Neural crest cell (in vitro differentiated cells): Measurements from ENCODE around the gene PPP1R26. TPM values are rescaled to one million over a fixed set of nuclear protein-coding genes. Genes with fewer than 3 reads are reported as not detected.
A peak's percentile ranks its signal among the peaks of the same experiment; 100 is the strongest.

Experiments used
- DNase-seq: peaks from one replicate; pipeline ENCODE4 v3.0.0; 2021; ENCODE audit warnings: low read depth, mixed read lengths, low spot score
- H3K27ac Mint-ChIP-seq: one replicate; pipeline ENCODE4 v1.8.0; 2021; ENCODE audit warnings: mild to moderate bottlenecking, mixed read lengths; ENCODE audit not compliant: unreplicated experiment
- H3K27me3 Mint-ChIP-seq: 2 replicates; pipeline ENCODE4 v1.8.0; 2021; ENCODE audit warnings: low read depth, mild to moderate bottlenecking, mixed read lengths
- H3K36me3 Mint-ChIP-seq: 2 replicates; pipeline ENCODE4 v1.8.0; 2021; ENCODE audit warnings: low read depth, mild to moderate bottlenecking, mixed read lengths
- H3K4me1 Mint-ChIP-seq: 2 replicates; pipeline ENCODE4 v1.8.0; 2021; ENCODE audit warnings: mixed read lengths
- H3K4me3 Mint-ChIP-seq: one replicate; pipeline ENCODE4 v1.8.0; 2021; ENCODE audit warnings: mild to moderate bottlenecking, mixed read lengths
- H3K9me3 Mint-ChIP-seq: 2 replicates; pipeline ENCODE4 v1.8.0; 2021; ENCODE audit warnings: mixed read lengths
- total RNA-seq: library from RNA; stranded (reverse); gene quantifications from 2 replicates; pipeline ENCODE4 v1.2.1, GENCODE V29; 2021
- TF ChIP-seq, protein P1 (sequence below): fragments of 200-600 bp; sonication (generic); conservative IDR thresholded peaks from 2 replicates; pipeline ENCODE4 v1.5.0; 2021; ENCODE audit warnings: antibody characterized with exemption, mild to moderate bottlenecking

Gene PPP1R26
- total RNA-seq, 1 donor from 2014 or later = 27.5 TPM

DNA sequence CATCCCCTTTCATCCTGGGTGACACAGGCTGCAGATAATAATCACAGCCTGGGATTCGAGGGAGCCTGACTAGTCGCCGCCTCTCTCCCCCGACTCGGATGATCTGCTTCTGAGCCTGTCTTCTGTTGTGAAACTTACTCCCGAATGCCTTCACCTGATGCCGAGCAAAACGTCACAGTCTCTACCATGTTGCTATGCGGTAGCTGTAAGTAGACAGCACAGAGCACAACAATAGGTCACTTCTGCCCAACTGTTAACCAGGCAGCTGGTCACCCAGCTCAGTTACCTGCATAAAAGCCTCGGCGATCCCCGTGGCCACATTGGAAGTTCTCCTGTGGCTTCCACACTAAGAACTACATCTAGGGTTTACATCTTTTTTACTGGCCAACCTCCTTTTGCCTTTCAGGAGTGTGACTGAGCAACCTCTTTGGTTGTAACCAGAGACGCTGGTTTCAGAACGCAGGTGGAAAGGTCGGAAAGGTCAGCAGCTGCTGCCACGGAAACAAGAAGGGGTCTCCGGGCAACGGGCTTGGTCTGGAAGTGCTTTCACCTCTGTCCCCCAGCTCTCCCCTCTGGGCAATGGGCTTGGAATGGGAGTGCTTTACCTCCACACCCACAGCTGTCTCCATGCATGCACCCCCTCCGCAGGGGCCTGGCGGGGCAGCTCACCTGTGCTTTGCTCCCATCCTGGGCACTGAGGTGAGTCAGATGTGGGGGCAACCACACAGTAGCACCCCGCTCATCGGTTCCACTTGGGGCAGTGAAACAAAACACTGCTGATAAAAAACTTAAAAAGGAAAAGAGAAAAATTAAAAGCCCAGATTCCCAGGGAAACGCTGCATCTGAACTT lies 7.6 kb upstream of the PPP1R26 start:
- Mint-ChIP-seq H3K27ac (peak overlapping the region; percentile 70), H3K9me3 (no peaks in the 10 kb centered on the region), H3K4me3 (peak overlapping the region; percentile 17), H3K36me3 (no peaks in the 10 kb centered on the region), H3K4me1 (peaks cover 16% of the 10 kb centered on the region), H3K27me3 (no peaks in the 10 kb centered on the region)
- TF ChIP-seq, protein P1, sequence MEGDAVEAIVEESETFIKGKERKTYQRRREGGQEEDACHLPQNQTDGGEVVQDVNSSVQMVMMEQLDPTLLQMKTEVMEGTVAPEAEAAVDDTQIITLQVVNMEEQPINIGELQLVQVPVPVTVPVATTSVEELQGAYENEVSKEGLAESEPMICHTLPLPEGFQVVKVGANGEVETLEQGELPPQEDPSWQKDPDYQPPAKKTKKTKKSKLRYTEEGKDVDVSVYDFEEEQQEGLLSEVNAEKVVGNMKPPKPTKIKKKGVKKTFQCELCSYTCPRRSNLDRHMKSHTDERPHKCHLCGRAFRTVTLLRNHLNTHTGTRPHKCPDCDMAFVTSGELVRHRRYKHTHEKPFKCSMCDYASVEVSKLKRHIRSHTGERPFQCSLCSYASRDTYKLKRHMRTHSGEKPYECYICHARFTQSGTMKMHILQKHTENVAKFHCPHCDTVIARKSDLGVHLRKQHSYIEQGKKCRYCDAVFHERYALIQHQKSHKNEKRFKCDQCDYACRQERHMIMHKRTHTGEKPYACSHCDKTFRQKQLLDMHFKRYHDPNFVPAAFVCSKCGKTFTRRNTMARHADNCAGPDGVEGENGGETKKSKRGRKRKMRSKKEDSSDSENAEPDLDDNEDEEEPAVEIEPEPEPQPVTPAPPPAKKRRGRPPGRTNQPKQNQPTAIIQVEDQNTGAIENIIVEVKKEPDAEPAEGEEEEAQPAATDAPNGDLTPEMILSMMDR = no peak
- peak; percentile 41 for DNase-seq

DNA sequence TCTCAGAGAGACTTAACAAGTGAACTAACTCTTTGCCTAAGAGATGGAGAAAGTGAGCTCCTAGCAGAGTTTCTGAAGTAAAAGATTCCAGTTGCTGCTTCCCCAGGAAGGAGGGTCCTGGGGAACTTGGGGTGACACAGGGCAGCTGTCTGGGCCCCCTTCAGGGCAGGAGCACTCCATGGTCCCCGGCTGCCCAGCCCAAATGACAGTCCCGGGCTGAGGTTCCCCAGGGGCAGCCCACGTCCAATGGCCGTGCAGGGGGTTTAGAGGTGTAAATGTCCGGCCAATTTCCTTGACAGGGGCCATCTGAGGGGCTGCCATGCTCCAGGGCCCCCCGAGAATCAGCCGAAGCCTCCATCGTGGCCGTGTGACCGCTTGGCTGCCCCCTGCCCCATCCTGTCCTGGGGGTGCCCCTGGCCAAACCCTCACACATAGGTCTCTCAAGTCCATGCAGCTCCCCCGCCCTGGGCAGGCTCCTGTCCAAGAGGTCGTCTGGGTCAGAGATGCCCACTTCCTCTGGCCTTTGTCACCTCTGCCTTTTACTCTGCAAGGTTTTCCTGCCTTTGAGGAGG lies 5.5 kb upstream of the PPP1R26 start:
- DNase-seq = no peak

DNA sequence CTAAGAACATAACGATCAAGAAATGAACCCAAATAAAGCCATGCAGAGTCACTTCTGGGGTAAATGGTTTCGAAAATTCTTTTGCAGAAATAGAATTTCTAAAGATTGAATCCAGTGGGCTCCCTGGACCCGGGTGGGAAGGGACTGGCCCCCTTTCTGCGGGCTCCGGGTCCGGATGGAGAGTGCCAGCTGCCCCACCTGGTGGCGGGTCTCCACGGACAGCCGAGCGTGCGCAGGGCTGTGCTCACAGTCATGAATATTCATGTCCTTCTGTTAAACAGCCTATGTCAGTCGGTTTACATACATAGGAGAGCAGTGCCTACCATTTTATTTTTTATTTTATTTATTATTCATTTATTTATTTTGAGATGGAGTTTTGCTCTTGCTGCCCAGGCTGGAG lies 4.7 kb upstream of the PPP1R26 start:
- DNase-seq = peak; percentile 65
- no peak overlapping the region for H3K4me3 Mint-ChIP-seq
- H3K27ac Mint-ChIP-seq = no peak overlapping the region
- H3K4me1 Mint-ChIP-seq = peaks cover 27% of the 10 kb centered on the region
- no peaks in the 10 kb centered on the region for H3K36me3 Mint-ChIP-seq
- TF ChIP-seq, protein P1 = peak; percentile 66
- H3K27me3 Mint-ChIP-seq = no peaks in the 10 kb centered on the region
- no peaks in the 10 kb centered on the region for H3K9me3 Mint-ChIP-seq

More for the DNA sequence above, 5.5 kb upstream of the PPP1R26 start:
- H3K9me3 Mint-ChIP-seq = no peaks in the 10 kb centered on the region
- peaks cover 27% of the 10 kb centered on the region for H3K4me1 Mint-ChIP-seq
- H3K36me3 Mint-ChIP-seq = no peaks in the 10 kb centered on the region
- no peak overlapping the region for H3K4me3 Mint-ChIP-seq
- no peaks in the 10 kb centered on the region for H3K27me3 Mint-ChIP-seq
- no peak overlapping the region for H3K27ac Mint-ChIP-seq
- TF ChIP-seq, protein P1 = no peak

DNA sequence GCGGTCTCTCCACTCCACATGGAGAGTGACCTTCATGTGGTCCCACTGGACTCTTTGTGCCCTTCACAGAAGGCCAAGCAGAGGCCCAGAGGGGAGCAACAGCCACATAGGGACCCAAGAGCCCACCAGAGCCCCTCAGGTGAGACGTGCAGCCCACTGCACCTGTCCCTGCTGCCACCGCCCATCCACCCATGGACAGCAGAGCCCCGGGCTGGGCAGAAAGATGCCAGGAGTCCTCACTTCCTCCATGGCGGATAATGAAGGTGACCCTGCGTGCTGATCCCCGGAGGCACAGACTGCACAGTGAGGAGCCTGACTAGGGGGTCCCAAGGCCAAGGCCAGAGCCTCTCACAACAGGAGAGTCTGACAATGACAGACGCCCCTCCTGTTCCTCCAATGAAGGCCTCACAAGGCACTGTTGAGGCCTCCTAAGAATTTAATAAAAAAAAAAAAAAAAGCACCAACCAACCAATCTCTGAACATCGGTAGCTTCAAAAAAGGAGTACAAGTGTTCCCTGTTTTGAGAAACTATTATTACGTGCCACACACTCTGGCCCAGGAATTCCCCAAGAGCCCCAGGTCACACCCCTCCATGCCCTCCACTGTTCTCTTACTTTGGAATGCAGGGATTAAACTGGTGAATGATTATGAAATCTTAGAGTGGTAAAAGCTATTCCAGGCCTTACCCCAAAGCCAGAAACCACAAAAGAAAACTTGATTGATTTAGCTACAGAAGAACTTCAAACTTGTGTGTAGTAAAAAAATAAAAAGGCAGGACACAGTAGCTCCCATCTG lies 2.8 kb upstream of the PPP1R26 start:
- no peaks in the 10 kb centered on the region for H3K9me3 Mint-ChIP-seq
- H3K27ac Mint-ChIP-seq = no peak overlapping the region
- H3K36me3 Mint-ChIP-seq = no peaks in the 10 kb centered on the region
- no peak for DNase-seq
- peaks cover 24% of the 10 kb centered on the region for H3K4me1 Mint-ChIP-seq
- TF ChIP-seq, protein P1 = no peak
- peak overlapping the region; percentile 72 for H3K4me3 Mint-ChIP-seq
- H3K27me3 Mint-ChIP-seq = no peaks in the 10 kb centered on the region

DNA sequence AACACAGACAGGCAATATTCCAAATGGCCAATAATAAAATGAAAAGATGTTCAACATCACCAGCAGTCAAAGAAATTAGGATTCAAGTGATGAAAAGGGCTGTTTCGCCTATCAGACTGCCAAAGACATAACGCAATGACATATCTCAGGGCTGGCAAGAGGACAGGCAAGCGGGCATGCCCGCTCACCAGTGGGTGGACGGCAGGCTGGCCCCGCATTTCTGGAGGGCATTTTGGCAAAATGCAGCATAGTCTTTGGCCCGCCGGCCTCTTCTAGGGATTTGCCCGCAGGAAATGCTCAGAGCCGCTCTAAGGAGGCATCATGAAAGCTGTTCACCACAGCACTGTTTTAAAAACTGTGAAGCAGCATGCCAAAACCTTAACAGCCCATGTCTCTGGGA lies 1.4 kb upstream of the PPP1R26 start:
- H3K4me1 Mint-ChIP-seq = peaks cover 22% of the 10 kb centered on the region
- H3K4me3 Mint-ChIP-seq = peak overlapping the region; percentile 93
- TF ChIP-seq, protein P1 = no peak
- DNase-seq = no peak
- H3K36me3 Mint-ChIP-seq = no peaks in the 10 kb centered on the region
- no peaks in the 10 kb centered on the region for H3K27me3 Mint-ChIP-seq
- H3K9me3 Mint-ChIP-seq = no peaks in the 10 kb centered on the region
- no peak overlapping the region for H3K27ac Mint-ChIP-seq
